ENCODE data around the gene KIAA0513. TPM values are rescaled to one million over a fixed set of nuclear protein-coding genes. Genes with fewer than 3 reads are reported as not detected.
"Not testable (repeated sequence)": the region's sequence is repeated elsewhere in the genome, so short reads cannot be mapped to it uniquely, and the experiment has no call there.

Gene KIAA0513
- total RNA-seq, 1 donor from 2014 or later: 6.1 TPM

DNA sequence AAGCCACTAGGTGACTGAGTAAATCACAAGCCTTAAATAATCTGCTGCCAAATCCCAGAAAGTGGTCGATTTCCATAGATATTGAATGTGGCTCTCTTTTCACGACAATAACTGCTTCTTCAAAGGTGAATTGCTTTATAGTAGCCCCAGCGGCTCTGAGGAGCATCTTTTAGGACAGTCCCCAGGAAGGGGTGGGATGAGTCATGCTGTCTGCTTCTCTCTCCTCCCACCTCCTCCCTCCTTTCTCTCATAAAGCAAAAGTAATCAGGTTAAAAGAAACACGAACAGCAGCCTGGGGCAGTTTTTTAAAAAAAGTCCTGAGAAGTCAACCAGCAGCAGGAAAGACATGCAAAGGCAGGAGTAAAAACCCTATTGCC is 1.8 kb downstream of the KIAA0513 start:
- H3K36me3 Mint-ChIP-seq: no peaks in the 10 kb centered on the region
- H4K20me1 ChIP-seq (ENCODE audit: low read depth): no peaks in the 10 kb centered on the region
- H3K9ac ChIP-seq: no peak overlapping the region
- H3K9me3 ChIP-seq (ENCODE audit: low read depth): no peaks in the 10 kb centered on the region
- peaks cover 8% of the 10 kb centered on the region for H3K27me3 Mint-ChIP-seq (ENCODE audit: insufficient read depth, low read depth)
- no peaks in the 10 kb centered on the region for H3K36me3 ChIP-seq
- H3F3A ChIP-seq (ENCODE audit: low read depth): no peaks in the 10 kb centered on the region
- H3K79me2 ChIP-seq (ENCODE audit: low read depth): no peaks in the 10 kb centered on the region
- H3K4me2 ChIP-seq: no peak overlapping the region
- no peak overlapping the region for H2AFZ ChIP-seq (replicated peaks)
- TF ChIP-seq, protein P1, sequence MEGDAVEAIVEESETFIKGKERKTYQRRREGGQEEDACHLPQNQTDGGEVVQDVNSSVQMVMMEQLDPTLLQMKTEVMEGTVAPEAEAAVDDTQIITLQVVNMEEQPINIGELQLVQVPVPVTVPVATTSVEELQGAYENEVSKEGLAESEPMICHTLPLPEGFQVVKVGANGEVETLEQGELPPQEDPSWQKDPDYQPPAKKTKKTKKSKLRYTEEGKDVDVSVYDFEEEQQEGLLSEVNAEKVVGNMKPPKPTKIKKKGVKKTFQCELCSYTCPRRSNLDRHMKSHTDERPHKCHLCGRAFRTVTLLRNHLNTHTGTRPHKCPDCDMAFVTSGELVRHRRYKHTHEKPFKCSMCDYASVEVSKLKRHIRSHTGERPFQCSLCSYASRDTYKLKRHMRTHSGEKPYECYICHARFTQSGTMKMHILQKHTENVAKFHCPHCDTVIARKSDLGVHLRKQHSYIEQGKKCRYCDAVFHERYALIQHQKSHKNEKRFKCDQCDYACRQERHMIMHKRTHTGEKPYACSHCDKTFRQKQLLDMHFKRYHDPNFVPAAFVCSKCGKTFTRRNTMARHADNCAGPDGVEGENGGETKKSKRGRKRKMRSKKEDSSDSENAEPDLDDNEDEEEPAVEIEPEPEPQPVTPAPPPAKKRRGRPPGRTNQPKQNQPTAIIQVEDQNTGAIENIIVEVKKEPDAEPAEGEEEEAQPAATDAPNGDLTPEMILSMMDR (IDR thresholded peaks at IDR 0.05): no peak
- H3K4me3 ChIP-seq: no peak overlapping the region
- peaks cover 35% of the 10 kb centered on the region for H3K4me1 Mint-ChIP-seq
- no peak overlapping the region for H3K27ac Mint-ChIP-seq
- H3K4me3 Mint-ChIP-seq: peak overlapping the region; percentile 87
- H3K27me3 ChIP-seq: peaks cover 30% of the 10 kb centered on the region
- no peak for DNase-seq (ENCODE audit: low spot score)
- peaks cover 6% of the 10 kb centered on the region for H3K4me1 ChIP-seq
- no peaks in the 10 kb centered on the region for H3K9me3 Mint-ChIP-seq
- H3K27ac ChIP-seq: no peak overlapping the region

DNA sequence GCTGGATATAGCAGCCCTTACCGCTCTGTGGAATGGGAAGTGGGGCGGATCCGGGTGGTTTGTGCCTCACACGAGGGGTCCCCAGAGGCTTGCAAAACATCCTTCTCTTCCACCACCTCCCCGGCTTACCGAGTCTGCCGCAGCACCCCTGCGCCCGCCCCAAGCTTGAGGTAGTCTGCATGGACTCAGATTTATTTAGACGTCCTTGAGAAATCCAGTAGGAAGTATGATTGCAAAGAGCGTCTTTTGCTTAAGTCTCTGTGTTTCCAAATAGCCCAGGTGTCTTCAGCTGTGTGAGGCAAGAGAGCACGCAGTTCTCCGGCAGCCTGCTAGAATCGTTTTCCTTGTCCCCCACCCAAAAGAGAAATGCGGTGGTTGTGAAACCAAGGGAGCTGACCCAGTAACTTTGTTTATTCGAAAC is 2.4 kb downstream of the KIAA0513 start:
- H3K27ac Mint-ChIP-seq: no peak overlapping the region
- H3K9ac ChIP-seq: no peak overlapping the region
- H3K4me3 ChIP-seq: no peak overlapping the region
- H3K4me3 Mint-ChIP-seq: no peak overlapping the region
- no peaks in the 10 kb centered on the region for H3K9me3 ChIP-seq (ENCODE audit: low read depth)
- H3K27me3 Mint-ChIP-seq (ENCODE audit: insufficient read depth, low read depth): peaks cover 8% of the 10 kb centered on the region
- H3K36me3 ChIP-seq: no peaks in the 10 kb centered on the region
- no peak overlapping the region for H3K4me2 ChIP-seq
- H3K9me3 Mint-ChIP-seq: no peaks in the 10 kb centered on the region
- H3K79me2 ChIP-seq (ENCODE audit: low read depth): no peaks in the 10 kb centered on the region
- H3F3A ChIP-seq (ENCODE audit: low read depth): no peaks in the 10 kb centered on the region
- no peak for DNase-seq (ENCODE audit: low spot score)
- peaks cover 6% of the 10 kb centered on the region for H3K4me1 ChIP-seq
- no peak overlapping the region for H2AFZ ChIP-seq (replicated peaks)
- H4K20me1 ChIP-seq (ENCODE audit: low read depth): no peaks in the 10 kb centered on the region
- H3K4me1 Mint-ChIP-seq: peaks cover 35% of the 10 kb centered on the region
- no peaks in the 10 kb centered on the region for H3K36me3 Mint-ChIP-seq
- peaks cover 30% of the 10 kb centered on the region for H3K27me3 ChIP-seq
- TF ChIP-seq EZH2 (IDR thresholded peaks at IDR 0.05): no peak
- no peak overlapping the region for H3K27ac ChIP-seq

DNA sequence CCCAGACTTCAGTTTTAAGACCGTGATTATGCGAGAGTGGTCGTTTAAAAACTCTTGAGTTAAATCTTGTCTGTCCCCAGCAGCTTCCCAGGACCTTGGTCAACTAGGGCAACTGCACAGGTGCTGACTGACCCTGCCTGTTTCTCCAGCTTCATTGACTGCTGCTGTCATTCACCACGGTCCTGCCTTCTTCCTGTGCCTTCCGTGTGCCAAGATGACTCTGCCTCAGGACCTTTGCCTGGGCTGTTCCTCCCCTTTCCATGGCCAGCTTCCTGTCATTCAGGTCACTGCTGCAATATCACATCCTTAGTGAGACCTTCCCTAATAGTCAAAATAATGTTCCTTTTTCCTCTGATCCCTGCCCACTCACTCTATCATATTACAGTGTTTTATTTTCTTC is 3.9 kb downstream of the KIAA0513 start:
- no peak overlapping the region for H3K4me3 ChIP-seq
- H2AFZ ChIP-seq (replicated peaks): no peak overlapping the region
- peaks cover 35% of the 10 kb centered on the region for H3K4me1 Mint-ChIP-seq
- DNase-seq (ENCODE audit: low spot score): no peak
- H3K4me2 ChIP-seq: no peak overlapping the region
- H3K36me3 Mint-ChIP-seq: no peaks in the 10 kb centered on the region
- no peak overlapping the region for H3K27ac Mint-ChIP-seq
- TF ChIP-seq EZH2phosphoT487 (IDR thresholded peaks at IDR 0.05) (no peak), EZH2 (IDR thresholded peaks at IDR 0.05) (no peak)
- TF ChIP-seq, protein P1 (IDR thresholded peaks at IDR 0.05): no peak
- peaks cover 3% of the 10 kb centered on the region for H3F3A ChIP-seq (ENCODE audit: low read depth)
- peaks cover 6% of the 10 kb centered on the region for H3K4me1 ChIP-seq
- H3K27me3 ChIP-seq: peaks cover 27% of the 10 kb centered on the region
- no peak overlapping the region for H3K27ac ChIP-seq
- no peaks in the 10 kb centered on the region for H4K20me1 ChIP-seq (ENCODE audit: low read depth)
- no peaks in the 10 kb centered on the region for H3K79me2 ChIP-seq (ENCODE audit: low read depth)
- no peaks in the 10 kb centered on the region for H3K9me3 Mint-ChIP-seq
- H3K9me3 ChIP-seq (ENCODE audit: low read depth): no peaks in the 10 kb centered on the region
- no peak overlapping the region for H3K4me3 Mint-ChIP-seq
- no peaks in the 10 kb centered on the region for H3K36me3 ChIP-seq
- no peak overlapping the region for H3K9ac ChIP-seq
- peaks cover 8% of the 10 kb centered on the region for H3K27me3 Mint-ChIP-seq (ENCODE audit: insufficient read depth, low read depth)

DNA sequence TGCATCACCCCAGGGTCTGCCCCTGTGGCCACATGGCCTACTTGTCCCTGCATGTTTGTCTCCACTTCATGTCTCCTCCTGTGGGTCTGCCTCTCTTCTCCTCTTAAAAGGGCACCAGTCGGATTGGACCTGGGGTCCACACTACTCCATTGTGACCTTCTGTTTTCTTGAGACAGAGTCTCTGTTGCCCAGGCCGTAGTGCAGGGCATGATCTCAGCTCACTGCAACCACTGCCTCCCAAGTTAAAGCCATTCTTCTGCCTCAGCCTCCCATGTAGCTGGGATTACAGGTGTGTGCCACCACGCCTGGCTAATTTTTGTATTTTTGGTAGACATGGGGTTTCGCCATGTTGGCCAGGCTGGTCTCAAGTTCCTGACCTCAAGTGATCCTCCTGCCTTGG is 4.6 kb downstream of the KIAA0513 start:
- not testable (repeated sequence) for H3K27ac ChIP-seq; H3K27ac Mint-ChIP-seq; H3F3A ChIP-seq (ENCODE audit: low read depth); H3K4me2 ChIP-seq; H3K79me2 ChIP-seq (ENCODE audit: low read depth); H3K36me3 Mint-ChIP-seq; H3K27me3 Mint-ChIP-seq (ENCODE audit: insufficient read depth, low read depth); H3K36me3 ChIP-seq; H3K4me3 ChIP-seq; H3K9ac ChIP-seq; H3K4me3 Mint-ChIP-seq; H3K4me1 ChIP-seq; H3K9me3 ChIP-seq (ENCODE audit: low read depth); H2AFZ ChIP-seq (replicated peaks); H3K9me3 Mint-ChIP-seq; H4K20me1 ChIP-seq (ENCODE audit: low read depth); DNase-seq (ENCODE audit: low spot score)
- H3K4me1 Mint-ChIP-seq: peaks cover 29% of the 10 kb centered on the region
- peaks cover 23% of the 10 kb centered on the region for H3K27me3 ChIP-seq

Data from neural progenitor cell (in vitro differentiated cells).